Measurements from ENCODE around the gene GABBR2.

DNA sequence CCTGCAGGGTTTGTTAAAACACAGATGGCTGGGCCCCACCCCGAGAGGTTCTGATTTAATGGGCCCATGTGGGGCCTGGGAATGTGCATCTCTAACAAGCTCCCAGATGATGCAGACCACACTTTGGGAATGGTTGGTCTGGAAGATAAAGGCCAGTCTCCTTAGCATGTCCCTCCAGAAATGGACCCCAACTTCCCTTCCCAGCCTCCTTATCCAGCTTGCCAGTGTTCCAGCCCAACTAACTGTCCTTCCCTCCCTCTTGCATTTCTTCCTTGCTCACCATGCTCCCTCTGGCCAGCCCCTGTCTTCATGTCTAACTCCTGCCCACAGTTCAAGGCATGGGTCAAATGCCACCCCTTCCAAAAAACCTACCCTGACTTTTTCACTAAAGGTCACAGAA, 257.2 kb downstream of the GABBR2 start:
- no peak for TF ChIP-seq POLR2A (IDR thresholded peaks at IDR 0.05)
- TF ChIP-seq, protein P1, sequence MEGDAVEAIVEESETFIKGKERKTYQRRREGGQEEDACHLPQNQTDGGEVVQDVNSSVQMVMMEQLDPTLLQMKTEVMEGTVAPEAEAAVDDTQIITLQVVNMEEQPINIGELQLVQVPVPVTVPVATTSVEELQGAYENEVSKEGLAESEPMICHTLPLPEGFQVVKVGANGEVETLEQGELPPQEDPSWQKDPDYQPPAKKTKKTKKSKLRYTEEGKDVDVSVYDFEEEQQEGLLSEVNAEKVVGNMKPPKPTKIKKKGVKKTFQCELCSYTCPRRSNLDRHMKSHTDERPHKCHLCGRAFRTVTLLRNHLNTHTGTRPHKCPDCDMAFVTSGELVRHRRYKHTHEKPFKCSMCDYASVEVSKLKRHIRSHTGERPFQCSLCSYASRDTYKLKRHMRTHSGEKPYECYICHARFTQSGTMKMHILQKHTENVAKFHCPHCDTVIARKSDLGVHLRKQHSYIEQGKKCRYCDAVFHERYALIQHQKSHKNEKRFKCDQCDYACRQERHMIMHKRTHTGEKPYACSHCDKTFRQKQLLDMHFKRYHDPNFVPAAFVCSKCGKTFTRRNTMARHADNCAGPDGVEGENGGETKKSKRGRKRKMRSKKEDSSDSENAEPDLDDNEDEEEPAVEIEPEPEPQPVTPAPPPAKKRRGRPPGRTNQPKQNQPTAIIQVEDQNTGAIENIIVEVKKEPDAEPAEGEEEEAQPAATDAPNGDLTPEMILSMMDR (IDR thresholded peaks at IDR 0.05): no peak

Measured in adrenal gland (tissue), 5 donors.